GM12864 (cell line): ENCODE data around the gene KIZ.

Source experiments
- DNase-seq: peaks from one replicate; pipeline ENCODE4 v3.0.0-alpha.2; 2011; ENCODE audit warnings: low read depth
- H3K4me3 ChIP-seq: 2 replicates; pipeline ENCODE4 v1.5.1; 2011; ENCODE audit warnings: mild to moderate bottlenecking, low read depth, low read length, control low read depth
- TF ChIP-seq, protein P1 (sequence below): IDR thresholded peaks from 2 replicates; pipeline ENCODE4 v1.5.1; 2011; ENCODE audit warnings: low read depth, mild to moderate bottlenecking, moderate library complexity, low read length, control low read depth, inconsistent platforms; ENCODE audit errors: missing control alignments

The KIZ gene

DNA sequence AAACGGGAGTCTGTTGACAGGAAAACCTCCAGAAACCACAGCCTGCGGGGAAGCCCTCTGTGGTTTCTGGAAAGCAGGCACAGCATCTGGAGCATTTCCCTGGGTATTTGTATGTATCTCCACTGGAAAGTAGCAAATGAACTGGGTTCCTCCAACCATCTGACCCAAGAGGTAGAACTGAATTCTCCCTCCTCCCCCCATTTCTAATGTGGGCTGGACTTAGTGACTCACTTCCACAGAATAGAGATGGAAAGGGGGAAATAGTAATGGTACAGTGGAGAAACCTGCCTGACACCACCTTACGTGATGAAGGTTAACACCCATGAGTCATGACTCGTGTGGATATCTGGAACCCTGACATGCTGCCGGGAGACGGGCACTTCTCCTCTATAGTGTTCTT is 125.4 kb downstream of the KIZ start:
- H3K4me3 ChIP-seq = no peak overlapping the region
- TF ChIP-seq, protein P1, sequence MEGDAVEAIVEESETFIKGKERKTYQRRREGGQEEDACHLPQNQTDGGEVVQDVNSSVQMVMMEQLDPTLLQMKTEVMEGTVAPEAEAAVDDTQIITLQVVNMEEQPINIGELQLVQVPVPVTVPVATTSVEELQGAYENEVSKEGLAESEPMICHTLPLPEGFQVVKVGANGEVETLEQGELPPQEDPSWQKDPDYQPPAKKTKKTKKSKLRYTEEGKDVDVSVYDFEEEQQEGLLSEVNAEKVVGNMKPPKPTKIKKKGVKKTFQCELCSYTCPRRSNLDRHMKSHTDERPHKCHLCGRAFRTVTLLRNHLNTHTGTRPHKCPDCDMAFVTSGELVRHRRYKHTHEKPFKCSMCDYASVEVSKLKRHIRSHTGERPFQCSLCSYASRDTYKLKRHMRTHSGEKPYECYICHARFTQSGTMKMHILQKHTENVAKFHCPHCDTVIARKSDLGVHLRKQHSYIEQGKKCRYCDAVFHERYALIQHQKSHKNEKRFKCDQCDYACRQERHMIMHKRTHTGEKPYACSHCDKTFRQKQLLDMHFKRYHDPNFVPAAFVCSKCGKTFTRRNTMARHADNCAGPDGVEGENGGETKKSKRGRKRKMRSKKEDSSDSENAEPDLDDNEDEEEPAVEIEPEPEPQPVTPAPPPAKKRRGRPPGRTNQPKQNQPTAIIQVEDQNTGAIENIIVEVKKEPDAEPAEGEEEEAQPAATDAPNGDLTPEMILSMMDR = no peak
- no peak for DNase-seq

DNA sequence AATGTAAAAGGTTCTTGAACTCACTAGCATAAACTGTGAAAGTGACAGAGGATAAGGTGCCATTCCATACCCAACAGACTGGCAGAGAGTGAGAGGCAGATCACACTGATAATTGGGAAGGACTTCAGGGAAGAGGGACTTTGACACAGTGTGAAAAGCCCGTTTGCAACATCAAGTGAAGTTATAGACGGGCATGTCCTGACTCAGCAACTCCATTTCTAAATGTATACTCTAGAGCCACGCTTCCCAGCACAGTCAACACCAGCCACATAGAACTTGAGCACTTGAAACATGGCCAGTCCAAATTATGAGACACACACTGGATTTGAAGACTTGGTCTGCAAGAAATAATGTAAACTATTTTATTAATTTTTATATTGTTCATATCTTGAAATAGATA is 131.3 kb downstream of the KIZ start:
- H3K4me3 ChIP-seq = no peak overlapping the region
- TF ChIP-seq, protein P1 = no peak
- no peak for DNase-seq

DNA sequence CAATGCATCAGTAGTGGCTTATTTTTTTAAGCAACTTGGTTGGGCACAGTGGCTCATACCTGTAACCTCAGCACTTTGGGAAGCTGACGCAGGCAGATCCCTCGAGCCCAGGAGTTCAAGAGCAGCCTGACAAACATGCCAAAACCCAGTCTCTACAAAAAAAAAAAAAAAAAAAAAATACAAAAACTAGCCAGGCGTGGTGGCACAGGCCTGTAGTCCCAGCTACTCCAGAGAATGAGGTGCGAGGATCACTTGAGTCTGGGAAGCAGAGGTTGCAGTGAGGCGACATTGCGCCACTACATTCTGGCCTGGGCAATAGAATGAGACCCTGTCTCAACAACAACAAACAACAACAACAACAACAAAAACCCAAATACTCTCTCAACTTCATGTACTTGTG is 132.5 kb downstream of the KIZ start:
- no peak for DNase-seq
- TF ChIP-seq, protein P1 = no peak
- H3K4me3 ChIP-seq = no peak overlapping the region

DNA sequence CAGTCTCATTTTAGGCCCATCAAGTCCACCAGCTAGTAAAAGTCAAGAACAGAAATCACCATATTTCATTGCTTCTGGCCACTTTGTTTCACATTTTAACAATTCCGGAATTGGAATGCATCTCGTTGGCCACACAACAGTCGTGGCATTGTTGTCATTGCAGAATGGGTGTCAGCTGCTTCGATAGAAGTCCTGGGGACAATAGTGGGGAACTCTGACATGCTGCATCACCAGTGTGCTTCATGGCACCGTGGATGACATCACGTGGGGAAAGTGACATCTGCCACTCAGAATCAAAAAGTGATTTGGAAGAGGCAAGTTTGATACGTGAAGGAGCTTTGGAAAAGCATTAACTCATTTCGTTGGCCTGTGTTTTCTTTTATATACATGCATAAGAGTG is 133.5 kb downstream of the KIZ start:
- DNase-seq = no peak
- no peak overlapping the region for H3K4me3 ChIP-seq
- TF ChIP-seq, protein P1 = no peak

DNA sequence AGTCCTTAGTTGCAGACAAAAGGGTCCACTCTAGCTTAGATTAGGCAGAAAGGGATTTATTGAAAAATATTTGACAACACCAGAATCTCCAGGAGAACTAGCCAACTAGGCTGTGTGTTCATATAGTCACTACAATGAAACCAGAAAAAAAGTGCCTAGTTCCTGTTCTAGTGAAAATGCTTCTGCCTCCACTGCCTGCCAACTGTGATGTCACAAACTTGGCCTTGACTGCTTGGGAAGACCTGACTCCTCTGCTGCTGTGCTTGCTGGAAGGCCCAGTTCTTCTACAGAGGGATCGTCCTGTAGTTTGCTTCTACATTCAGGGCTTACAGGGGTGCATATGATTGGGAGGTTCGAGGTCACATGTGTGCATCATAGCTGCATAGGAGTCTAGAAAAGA is 136.9 kb downstream of the KIZ start:
- no peak overlapping the region for H3K4me3 ChIP-seq
- DNase-seq = no peak
- TF ChIP-seq, protein P1 = no peak

GRCh38 chr20:21265261-21266190 is 139.6 kb downstream of the KIZ start:
- TF ChIP-seq, protein P1 = no peak
- no peak for DNase-seq

GRCh38 chr20:21266191-21266536 is 140.3 kb downstream of the KIZ start:
- no peak overlapping the region for H3K4me3 ChIP-seq
- TF ChIP-seq, protein P1 = no peak
- DNase-seq = no peak

More at GRCh38 chr20:21265261-21266190, 139.6 kb downstream of the KIZ start:
- H3K4me3 ChIP-seq = no peak overlapping the region
